HG02610 (cell line): ENCODE data around the gene LRPAP1.
"Not testable (repeated sequence)": the region's sequence is repeated elsewhere in the genome, so short reads cannot be mapped to it uniquely, and the experiment has no call there.

Source experiments
- ATAC-seq: cut with Tn5 transposase; IDR thresholded peaks from one replicate; pipeline ENCODE4 v1.9.1; 2021; ENCODE audit warnings: mild to moderate bottlenecking, moderate library complexity; ENCODE audit not compliant: unreplicated experiment

LRPAP1 gene

GRCh38 chr4:3562127-3562526, 29.9 kb upstream of the LRPAP1 start:
- ATAC-seq: not testable (repeated sequence)

DNA sequence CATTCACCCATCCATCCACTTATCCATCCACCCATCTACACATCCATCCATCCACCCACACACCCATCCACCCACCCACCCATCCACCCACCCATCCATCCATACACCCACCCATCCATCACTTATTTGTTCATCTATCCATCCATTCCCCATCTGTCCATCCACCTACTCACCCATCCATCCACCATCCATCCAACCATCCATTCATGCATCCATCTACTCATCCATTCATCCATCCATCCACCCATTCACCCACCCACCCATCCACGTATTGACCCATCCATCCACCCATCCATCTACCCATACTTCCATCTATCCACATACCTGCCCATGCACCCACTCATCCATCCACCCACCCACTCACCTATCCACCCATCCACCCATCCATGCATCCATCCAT, 28.2 kb upstream of the LRPAP1 start:
- ATAC-seq: not testable (repeated sequence)

- ATAC-seq: not testable (repeated sequence)
Observed at GRCh38 chr4:3559381-3560290, 27.4 kb upstream of the LRPAP1 start.

- ATAC-seq: not testable (repeated sequence)
Observed at GRCh38 chr4:3558514-3558836, 26.3 kb upstream of the LRPAP1 start.

GRCh38 chr4:3557676-3558513, 25.7 kb upstream of the LRPAP1 start:
- ATAC-seq: not testable (repeated sequence)

DNA sequence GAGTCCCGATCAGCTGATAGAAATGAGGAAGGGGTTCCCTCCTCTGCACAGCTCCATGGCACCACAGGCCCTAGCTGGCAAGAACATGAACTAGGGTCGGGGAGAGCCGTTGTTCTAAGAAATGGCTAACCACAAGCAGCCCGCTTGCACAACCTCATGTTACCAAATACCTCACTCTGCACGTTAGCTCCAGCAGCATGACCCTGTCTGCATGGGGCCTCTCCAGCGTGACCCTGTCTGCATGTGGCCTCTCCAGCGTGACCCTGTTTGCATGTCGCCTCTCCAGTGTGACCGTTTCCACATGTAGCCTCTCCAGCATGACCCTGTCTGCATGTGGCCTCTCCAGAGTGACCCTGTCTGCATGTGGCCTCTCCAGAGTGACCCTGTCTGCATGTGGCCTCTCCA, 24.9 kb upstream of the LRPAP1 start:
- not testable (repeated sequence) for ATAC-seq

- not testable (repeated sequence) for ATAC-seq
Observed at GRCh38 chr4:3556244-3556867, 24.1 kb upstream of the LRPAP1 start.

- not testable (repeated sequence) for ATAC-seq
Observed at GRCh38 chr4:3555459-3556070, 23.3 kb upstream of the LRPAP1 start.

- ATAC-seq: not testable (repeated sequence)
Observed at GRCh38 chr4:3551366-3551765, 19.1 kb upstream of the LRPAP1 start.

- not testable (repeated sequence) for ATAC-seq
Observed at GRCh38 chr4:3550792-3551325, 18.6 kb upstream of the LRPAP1 start.

- not testable (repeated sequence) for ATAC-seq
Observed at GRCh38 chr4:3550041-3550440, 17.8 kb upstream of the LRPAP1 start.

- ATAC-seq: not testable (repeated sequence)
Observed at GRCh38 chr4:3549694-3550001, 17.4 kb upstream of the LRPAP1 start.

GRCh38 chr4:3548991-3549693, 16.9 kb upstream of the LRPAP1 start:
- ATAC-seq: not testable (repeated sequence)

DNA sequence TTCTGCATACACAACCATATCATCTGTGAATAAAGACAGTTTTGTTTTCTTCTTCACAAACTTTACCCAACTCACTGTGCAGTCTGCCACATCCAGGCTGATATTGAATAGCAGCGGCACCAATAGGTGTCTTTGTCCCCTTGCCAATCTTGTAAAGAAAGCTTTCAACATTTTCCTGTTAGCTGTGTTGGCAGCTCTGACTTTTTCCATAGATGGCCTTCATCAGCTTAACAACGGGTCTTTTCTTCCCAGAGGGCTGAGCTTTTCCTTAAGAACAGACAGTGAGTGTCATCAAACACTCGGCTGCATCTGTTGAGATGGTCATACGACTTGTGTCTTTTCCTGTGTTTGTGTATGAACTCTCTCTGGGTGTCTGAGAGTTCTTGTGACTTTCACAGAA, 14.5 kb upstream of the LRPAP1 start:
- not testable (repeated sequence) for ATAC-seq

- not testable (repeated sequence) for ATAC-seq
Observed at GRCh38 chr4:3545351-3545750, 13.1 kb upstream of the LRPAP1 start.

GRCh38 chr4:3544259-3545025, 12.2 kb upstream of the LRPAP1 start:
- not testable (repeated sequence) for ATAC-seq

- not testable (repeated sequence) for ATAC-seq
Observed at GRCh38 chr4:3543415-3543814, 11.2 kb upstream of the LRPAP1 start.

DNA sequence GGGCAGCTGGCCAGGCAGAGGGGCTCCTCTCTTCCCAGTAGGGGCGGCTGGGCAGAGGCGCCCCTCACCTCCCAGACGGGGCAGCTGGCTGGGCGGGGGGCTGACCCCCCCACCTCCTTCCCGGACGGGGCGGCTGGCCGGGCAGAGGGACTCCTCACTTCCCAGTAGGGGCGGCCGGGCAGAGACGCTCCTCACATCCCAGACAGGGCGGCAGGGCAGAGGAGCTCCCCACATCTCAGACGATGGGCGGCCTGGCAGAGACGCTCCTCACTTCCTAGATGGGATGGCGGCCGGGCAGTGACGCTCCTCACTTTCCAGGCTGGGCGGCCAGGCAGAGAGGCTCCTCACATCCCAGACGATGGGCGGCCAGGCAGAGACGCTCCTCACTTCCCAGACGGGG, 6.7 kb upstream of the LRPAP1 start:
- ATAC-seq: not testable (repeated sequence)

DNA sequence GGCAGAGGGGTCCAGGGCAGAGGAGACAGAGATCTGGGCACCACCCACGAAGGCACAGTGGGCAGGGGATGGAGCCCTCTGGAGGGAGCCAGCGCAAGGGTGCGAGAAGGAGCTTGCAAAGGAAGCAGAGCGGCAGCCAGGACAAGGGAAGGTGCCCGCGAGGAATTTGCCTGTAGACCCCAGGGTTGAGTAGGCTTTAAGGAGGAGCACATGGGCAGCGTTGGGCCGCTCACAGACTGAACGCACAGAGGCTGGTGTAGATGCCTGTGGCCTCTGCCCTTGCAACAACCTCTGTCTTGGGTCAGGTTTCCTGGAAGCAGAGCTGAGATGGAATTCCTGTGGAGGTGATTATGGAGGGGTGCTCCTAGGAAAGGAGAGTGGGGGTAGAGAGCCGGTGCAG, 3.6 kb upstream of the LRPAP1 start:
- not testable (repeated sequence) for ATAC-seq
